GM12874 (cell line): ENCODE data around the gene KCNK5.

ENCODE experiments used
- CTCF ChIP-seq: IDR thresholded peaks from 2 replicates; pipeline ENCODE4 v1.5.1; 2011; ENCODE audit warnings: low read depth, mild to moderate bottlenecking, control low read depth, low read length, moderate library complexity; ENCODE audit not compliant: insufficient read depth

The KCNK5 gene

DNA sequence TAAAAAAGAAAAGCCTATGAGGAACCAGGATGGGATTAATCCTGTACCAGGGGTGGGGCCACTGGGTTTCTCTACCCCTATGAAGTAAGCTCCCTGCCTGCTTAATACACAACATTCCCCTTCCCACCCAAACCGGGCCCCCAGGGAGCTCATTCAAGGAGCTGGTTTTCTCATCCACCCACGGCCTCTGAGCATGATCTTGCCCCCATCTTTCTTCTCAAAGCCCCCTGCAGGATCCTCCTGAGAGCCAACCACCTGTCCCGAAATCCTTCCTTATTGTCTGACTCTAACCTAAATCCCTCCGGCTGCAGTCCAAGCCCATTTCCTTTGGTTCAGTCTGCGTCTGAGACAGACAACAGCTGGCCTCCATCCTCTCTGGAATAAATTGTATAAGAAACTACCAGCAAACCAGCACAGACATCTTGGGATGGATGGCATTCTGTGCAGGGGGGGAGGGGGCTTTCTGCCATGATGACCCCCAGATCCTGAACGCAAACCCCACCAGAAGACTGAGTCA lies 21.0 kb downstream of the KCNK5 start:
- TF ChIP-seq CTCF, result no peak

DNA sequence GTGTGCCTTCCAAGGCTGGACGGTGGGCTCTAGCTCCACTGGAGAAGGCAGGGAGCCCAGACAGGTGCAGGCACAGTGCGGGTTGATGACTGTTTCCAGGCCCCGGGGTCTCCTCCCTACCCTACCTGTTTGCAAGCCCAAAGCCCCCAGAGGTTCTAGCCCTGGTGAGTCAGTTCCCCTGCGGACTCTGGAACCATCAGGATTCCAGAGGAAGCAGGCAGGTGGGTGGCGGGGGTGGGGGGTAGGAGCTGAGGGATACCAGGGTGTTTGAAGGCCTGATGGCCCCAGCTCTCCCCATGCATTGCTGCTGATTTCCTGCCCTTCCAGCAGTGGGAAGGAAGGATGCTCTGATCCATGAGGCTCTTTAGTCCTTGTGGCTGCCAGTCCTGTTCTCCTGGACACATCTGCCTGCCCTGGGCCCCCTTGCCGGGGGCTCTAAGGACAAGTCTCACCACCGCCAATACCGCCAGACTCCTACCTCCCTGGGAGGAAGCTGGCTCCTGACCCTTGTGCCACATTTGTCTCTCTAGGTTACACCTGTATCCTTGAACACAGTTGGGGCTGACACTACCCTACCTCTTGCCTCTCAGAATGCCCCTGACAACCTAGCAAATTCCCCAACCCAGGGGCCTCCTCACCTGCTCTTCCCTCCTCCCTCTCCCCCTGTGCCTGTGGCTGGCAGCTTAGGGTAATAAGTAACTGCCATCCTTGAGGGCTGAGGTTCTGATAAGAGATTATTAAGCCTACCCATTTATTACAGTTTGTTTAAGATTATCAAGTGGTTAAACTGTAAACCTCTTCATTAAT lies 21.7 kb downstream of the KCNK5 start:
- TF ChIP-seq CTCF, result no peak

DNA sequence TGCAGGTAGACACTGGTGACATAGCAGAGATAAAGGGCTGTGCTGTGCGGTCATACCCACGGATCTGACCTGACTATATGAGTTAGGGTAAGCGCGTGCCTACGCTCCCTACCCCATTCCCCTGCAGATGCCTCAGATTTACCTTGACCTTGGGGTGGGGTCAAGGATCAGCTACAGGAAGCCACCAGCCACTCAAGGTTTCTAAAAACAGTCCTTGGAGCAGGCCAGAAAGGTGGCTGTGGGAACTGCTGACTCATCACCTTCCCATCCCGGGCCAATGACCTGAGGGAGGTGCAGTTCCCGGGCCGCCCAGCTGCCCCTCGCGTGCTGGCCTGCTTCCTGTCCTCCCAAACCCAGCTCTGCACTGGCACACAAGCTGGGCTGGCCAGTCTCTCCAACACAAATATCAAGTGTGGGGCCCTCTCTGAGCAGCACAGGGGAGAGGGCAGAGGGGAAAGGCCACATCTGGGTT lies 23.0 kb downstream of the KCNK5 start:
- no peak for TF ChIP-seq CTCF

GRCh38 chr6:39204646-39205244 lies 24.5 kb downstream of the KCNK5 start:
- no peak for TF ChIP-seq CTCF

DNA sequence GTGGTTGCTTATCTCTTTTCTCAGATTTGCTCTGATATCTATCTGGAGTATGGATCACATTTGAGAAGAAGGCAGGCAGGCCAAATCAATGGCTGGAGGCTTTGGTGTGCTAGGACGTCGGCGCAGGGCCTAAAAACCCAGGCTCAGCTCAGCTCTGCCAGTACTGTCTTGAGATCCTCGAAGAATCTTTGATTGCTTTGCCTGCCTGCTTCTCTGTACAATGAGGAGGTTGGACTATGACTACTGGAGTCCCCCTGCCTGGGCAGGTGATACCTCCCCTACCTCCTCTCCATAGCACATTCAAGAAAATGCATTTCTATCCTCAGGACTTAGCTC lies 25.1 kb downstream of the KCNK5 start:
- no peak for TF ChIP-seq CTCF

GRCh38 chr6:39203436-39204159 lies 25.7 kb downstream of the KCNK5 start:
- TF ChIP-seq CTCF, result no peak

DNA sequence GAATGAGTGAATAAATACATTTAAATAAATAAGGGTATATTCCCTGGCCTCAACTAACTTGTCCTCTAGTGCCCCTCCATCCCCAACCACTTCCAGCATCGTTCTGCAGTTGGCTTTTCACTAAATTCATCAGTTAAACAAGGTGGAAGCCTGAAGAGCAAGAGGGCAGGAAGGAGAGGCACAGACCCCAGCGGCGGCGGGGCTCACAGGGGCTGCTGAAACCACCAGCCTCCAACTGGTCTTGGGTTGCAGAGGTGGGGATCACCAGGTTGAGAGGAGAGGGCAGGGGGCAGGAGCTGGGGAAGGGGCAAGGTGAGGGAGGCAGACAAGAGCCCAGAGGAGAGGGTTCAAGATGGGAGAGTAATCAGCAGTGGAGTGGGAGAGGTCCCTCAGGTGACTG lies 27.1 kb downstream of the KCNK5 start:
- no peak for TF ChIP-seq CTCF
